ENCODE data around the gene PFKP.
"Not testable (repeated sequence)": the region's sequence is repeated elsewhere in the genome, so short reads cannot be mapped to it uniquely, and the experiment has no call there.

The PFKP gene

GRCh38 chr10:3169673-3170072 lies 102.3 kb downstream of the PFKP start:
- no peak for DNase-seq (ENCODE audit: low read depth)
- no peak overlapping the region for H3K4me3 ChIP-seq (ENCODE audit: low read depth, low read length)

- peak overlapping the region; percentile 91 for H3K4me3 ChIP-seq (ENCODE audit: low read depth, low read length)
- DNase-seq (ENCODE audit: low read depth) = not testable (repeated sequence)
These were observed 104.1 kb downstream of the PFKP start for GRCh38 chr10:3171488-3171887.

- peak overlapping the region; percentile 91 for H3K4me3 ChIP-seq (ENCODE audit: low read depth, low read length)
- DNase-seq (ENCODE audit: low read depth) = no peak
These were observed 104.7 kb downstream of the PFKP start for GRCh38 chr10:3172081-3172445.

- DNase-seq (ENCODE audit: low read depth) = peak; percentile 98
- peak within 1 kb of the TSS; percentile 91 for H3K4me3 ChIP-seq (ENCODE audit: low read depth, low read length)
These were observed 105.3 kb downstream of the PFKP start, which contains the start of gene PITRM1 for GRCh38 chr10:3172446-3173170. PITRM1 (minus strand) TSS chr10:3172782; CDS start chr10:3172772, 10 bp downstream.

GRCh38 chr10:3173171-3173878 lies 106.0 kb downstream of the PFKP start:
- peak overlapping the region; percentile 53 for H3K4me3 ChIP-seq (ENCODE audit: low read depth, low read length)
- no peak for DNase-seq (ENCODE audit: low read depth)

- no peak for DNase-seq (ENCODE audit: low read depth)
- H3K4me3 ChIP-seq (ENCODE audit: low read depth, low read length) = no peak overlapping the region
These were observed 110.7 kb downstream of the PFKP start for GRCh38 chr10:3178042-3178441.

- H3K4me3 ChIP-seq (ENCODE audit: low read depth, low read length) = no peak overlapping the region
- no peak for DNase-seq (ENCODE audit: low read depth)
These were observed 111.8 kb downstream of the PFKP start for GRCh38 chr10:3179174-3179573.

GRCh38 chr10:3180355-3181025 lies 113.1 kb downstream of the PFKP start:
- H3K4me3 ChIP-seq (ENCODE audit: low read depth, low read length) = no peak overlapping the region
- DNase-seq (ENCODE audit: low read depth) = no peak

GRCh38 chr10:3185386-3185785 lies 118.0 kb downstream of the PFKP start:
- no peak for DNase-seq (ENCODE audit: low read depth)
- H3K4me3 ChIP-seq (ENCODE audit: low read depth, low read length) = no peak overlapping the region

GRCh38 chr10:3186368-3186767 lies 119.0 kb downstream of the PFKP start:
- H3K4me3 ChIP-seq (ENCODE audit: low read depth, low read length) = no peak overlapping the region
- DNase-seq (ENCODE audit: low read depth) = no peak
